DOHH2 (cell line): ENCODE data around the gene NTNG2.

Source experiments
- CTCF ChIP-seq: fragments of 200-600 bp; sonication (generic); IDR thresholded peaks from one replicate; pipeline ENCODE4 v1.5.1; 2014; ENCODE audit warnings: antibody characterized with exemption, mild to moderate bottlenecking, low read depth, low read length; ENCODE audit not compliant: poor library complexity, severe bottlenecking
- EZH2phosphoT487 ChIP-seq: fragments of 200-600 bp; sonication (generic); IDR thresholded peaks from 2 replicates; pipeline ENCODE4 v1.6.1; 2017; ENCODE audit warnings: borderline replicate concordance, mild to moderate bottlenecking, antibody characterized with exemption, low read length, moderate library complexity, mixed read lengths

GRCh38 chr9:132250324-132251262 is 88.7 kb downstream of the NTNG2 start:
- TF ChIP-seq CTCF (no peak), EZH2phosphoT487 (no peak)
